Measurements from ENCODE around the gene FAM13A. TPM values are rescaled to one million over a fixed set of nuclear protein-coding genes. Genes with fewer than 3 reads are reported as not detected.
"Not testable (repeated sequence)": the region's sequence is repeated elsewhere in the genome, so short reads cannot be mapped to it uniquely, and the experiment has no call there.

Gene FAM13A
- total RNA-seq, 1 donor from 2014 or later, result 32.2 TPM

GRCh38 chr4:88937081-88937480 lies 119.9 kb downstream of the FAM13A start:
- intact Hi-C loops (cut with DNase I), result no loop called here

GRCh38 chr4:88933414-88934160 lies 123.4 kb downstream of the FAM13A start:
- no peak overlapping the region for H3K4me3 ChIP-seq

More at GRCh38 chr4:88937081-88937480, 119.9 kb downstream of the FAM13A start:
- Histone ChIP-seq H3K36me3 (no peaks in the 10 kb centered on the region), H3K27ac (no peak overlapping the region), H3K4me1 (no peaks in the 10 kb centered on the region), H3K9me3 (no peaks in the 10 kb centered on the region), H3K27me3 (no peaks in the 10 kb centered on the region), H3K4me3 (no peak overlapping the region)
- no peak for DNase-seq (ENCODE audit: extremely low spot score in 2 of 2)
- TF ChIP-seq POLR2AphosphoS5 (IDR thresholded peaks at IDR 0.05; ENCODE audit: insufficient read depth in 1 of 2, low read depth in 1 of 2), result no peak
- TF ChIP-seq CTCF (IDR thresholded peaks at IDR 0.05), result no peak
- TF ChIP-seq POLR2A (IDR thresholded peaks at IDR 0.05), result no peak

GRCh38 chr4:88928852-88929251 lies 128.1 kb downstream of the FAM13A start:
- Histone ChIP-seq H3K27ac (no peak overlapping the region), H3K27me3 (no peaks in the 10 kb centered on the region), H3K9me3 (no peaks in the 10 kb centered on the region), H3K4me3 (no peak overlapping the region), H3K36me3 (no peaks in the 10 kb centered on the region), H3K4me1 (no peaks in the 10 kb centered on the region)
- DNase-seq (ENCODE audit: extremely low spot score in 2 of 2), result no peak
- TF ChIP-seq POLR2AphosphoS5 (IDR thresholded peaks at IDR 0.05; ENCODE audit: insufficient read depth in 1 of 2, low read depth in 1 of 2) (no peak), POLR2A (IDR thresholded peaks at IDR 0.05) (no peak), CTCF (IDR thresholded peaks at IDR 0.05) (no peak)
- intact Hi-C loops (cut with DNase I), result no loop called here

More at GRCh38 chr4:88933414-88934160, 123.4 kb downstream of the FAM13A start:
- Histone ChIP-seq H3K36me3 (no peaks in the 10 kb centered on the region), H3K9me3 (no peaks in the 10 kb centered on the region), H3K27me3 (no peaks in the 10 kb centered on the region), H3K4me1 (no peaks in the 10 kb centered on the region), H3K27ac (no peak overlapping the region)
- DNase-seq (ENCODE audit: extremely low spot score in 2 of 2), result no peak
- intact Hi-C loops (cut with DNase I), result no loop called here
- TF ChIP-seq POLR2AphosphoS5 (IDR thresholded peaks at IDR 0.05; ENCODE audit: insufficient read depth in 1 of 2, low read depth in 1 of 2) (no peak), CTCF (IDR thresholded peaks at IDR 0.05) (no peak), POLR2A (IDR thresholded peaks at IDR 0.05) (no peak)

GRCh38 chr4:88927420-88927819 lies 129.6 kb downstream of the FAM13A start:
- DNase-seq (ENCODE audit: extremely low spot score in 2 of 2), result no peak
- Histone ChIP-seq H3K4me1 (no peaks in the 10 kb centered on the region), H3K27ac (no peak overlapping the region), H3K36me3 (no peaks in the 10 kb centered on the region), H3K9me3 (no peaks in the 10 kb centered on the region), H3K27me3 (no peaks in the 10 kb centered on the region), H3K4me3 (no peak overlapping the region)
- intact Hi-C loops (cut with DNase I), result no loop called here
- TF ChIP-seq POLR2A (IDR thresholded peaks at IDR 0.05) (no peak), POLR2AphosphoS5 (IDR thresholded peaks at IDR 0.05; ENCODE audit: insufficient read depth in 1 of 2, low read depth in 1 of 2) (no peak), CTCF (IDR thresholded peaks at IDR 0.05) (no peak)

- H3K36me3 ChIP-seq, result no peaks in the 10 kb centered on the region
- H3K9me3 ChIP-seq, result no peaks in the 10 kb centered on the region
- TF ChIP-seq CTCF (IDR thresholded peaks at IDR 0.05) (no peak), POLR2A (IDR thresholded peaks at IDR 0.05) (no peak), POLR2AphosphoS5 (IDR thresholded peaks at IDR 0.05; ENCODE audit: insufficient read depth in 1 of 2, low read depth in 1 of 2) (no peak)
- H3K27ac ChIP-seq, result no peak overlapping the region
- intact Hi-C loops (cut with DNase I), result no loop called here
- H3K27me3 ChIP-seq, result no peaks in the 10 kb centered on the region
- H3K4me1 ChIP-seq, result no peaks in the 10 kb centered on the region
- no peak overlapping the region for H3K4me3 ChIP-seq
- DNase-seq (ENCODE audit: extremely low spot score in 2 of 2), result no peak
These were observed 137.9 kb downstream of the FAM13A start for GRCh38 chr4:88919056-88919455.

- H3K4me1 ChIP-seq; H3K27ac ChIP-seq; H3K27me3 ChIP-seq; H3K36me3 ChIP-seq; H3K9me3 ChIP-seq; DNase-seq (ENCODE audit: extremely low spot score in 2 of 2); intact Hi-C loops (cut with DNase I); H3K4me3 ChIP-seq: not testable (repeated sequence)
These were observed 143.8 kb downstream of the FAM13A start for GRCh38 chr4:88913181-88913580.

Measured in vagina (tissue), 2 donors.